GM18858 (cell line): ENCODE results near the gene SLC16A12.

Experiments used
- ATAC-seq: cut with Tn5 transposase; IDR thresholded peaks from one replicate; pipeline ENCODE4 v1.9.1; 2021; ENCODE audit not compliant: unreplicated experiment

The SLC16A12 gene

GRCh38 chr10:89535171-89536012, at the start of gene SLC16A12:
Gene SLC16A12 (minus strand): TSS chr10:89535594. CDS start chr10:89462578, 73,016 bp downstream.
- ATAC-seq: no peak

- ATAC-seq: no peak
Observed at GRCh38 chr10:89582022-89582421, 46.6 kb upstream of the SLC16A12 start.

GRCh38 chr10:89580243-89580642, 44.8 kb upstream of the SLC16A12 start:
- ATAC-seq: no peak

DNA sequence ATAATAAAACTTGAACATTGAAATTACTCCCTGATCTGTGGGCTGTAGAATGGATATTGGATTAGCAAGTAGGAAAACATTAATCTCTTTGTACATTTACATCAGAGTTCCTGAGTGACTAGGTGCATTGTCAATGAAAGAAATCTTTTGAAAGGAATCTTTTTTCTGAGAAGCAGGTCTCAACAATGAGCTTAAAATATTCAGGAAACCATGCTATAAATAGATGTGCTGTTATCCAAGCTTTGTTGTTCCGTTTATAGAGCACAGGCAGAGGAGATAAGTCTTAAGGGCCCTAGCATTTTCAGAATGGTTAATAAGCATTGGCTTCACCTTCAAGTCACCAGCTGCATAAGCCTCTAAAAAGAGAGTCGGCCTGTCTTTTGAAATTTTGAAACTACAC, 41.3 kb upstream of the SLC16A12 start:
- no peak for ATAC-seq

- no peak for ATAC-seq
Observed at GRCh38 chr10:89576022-89576421, 40.6 kb upstream of the SLC16A12 start.

DNA sequence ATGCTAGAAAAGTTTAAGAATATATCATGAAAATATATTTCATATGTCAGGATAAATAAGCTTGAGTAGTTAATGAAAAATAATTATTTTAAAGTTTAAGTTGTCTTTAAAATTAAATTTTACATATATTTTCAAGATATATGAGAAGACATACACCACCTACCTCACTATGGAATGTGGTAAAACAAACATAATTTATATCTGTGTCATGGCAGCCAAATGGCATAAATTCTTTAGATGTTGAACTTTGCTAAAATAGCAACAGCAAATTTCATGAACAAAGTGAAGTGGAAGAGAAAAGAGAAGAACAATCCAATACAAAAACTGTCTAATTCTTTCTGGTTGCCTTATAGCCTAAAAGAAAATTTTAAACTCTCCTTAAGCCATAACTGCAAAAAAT, 39.6 kb upstream of the SLC16A12 start:
- no peak for ATAC-seq

GRCh38 chr10:89574368-89574767, 39.0 kb upstream of the SLC16A12 start:
- no peak for ATAC-seq

DNA sequence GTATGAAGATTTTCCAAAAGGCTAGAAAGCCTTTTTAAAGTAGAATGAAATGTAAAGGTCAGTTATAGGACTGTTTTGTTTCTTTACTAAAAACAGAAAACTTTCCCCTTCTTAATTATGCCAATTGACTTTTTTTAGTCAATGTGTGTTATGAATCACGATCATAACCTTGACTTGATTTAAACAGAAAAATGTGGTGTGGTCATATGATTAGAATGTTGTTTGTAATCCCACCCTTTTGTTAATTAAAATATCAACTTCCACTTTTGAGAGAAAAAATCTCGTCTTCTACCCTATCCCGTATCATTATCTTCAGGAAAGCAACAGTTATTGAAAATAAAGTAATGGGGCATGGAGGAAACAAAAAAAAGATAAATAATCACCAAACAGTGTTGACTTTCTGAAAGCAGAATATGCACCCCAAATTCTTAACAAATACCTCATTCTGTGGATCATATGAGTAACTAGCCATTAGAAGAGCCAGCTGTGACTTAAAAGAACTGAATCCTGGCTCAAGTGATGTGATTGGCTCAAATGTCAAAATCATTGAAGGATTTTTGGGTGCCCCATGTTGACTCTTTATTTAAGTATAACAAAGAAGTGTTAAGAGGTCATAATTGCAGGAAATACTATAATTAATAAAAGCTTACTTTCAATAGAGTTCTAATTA, 32.3 kb upstream of the SLC16A12 start:
- ATAC-seq: no peak

- ATAC-seq: no peak
Observed at GRCh38 chr10:89566992-89567391, 31.6 kb upstream of the SLC16A12 start.

DNA sequence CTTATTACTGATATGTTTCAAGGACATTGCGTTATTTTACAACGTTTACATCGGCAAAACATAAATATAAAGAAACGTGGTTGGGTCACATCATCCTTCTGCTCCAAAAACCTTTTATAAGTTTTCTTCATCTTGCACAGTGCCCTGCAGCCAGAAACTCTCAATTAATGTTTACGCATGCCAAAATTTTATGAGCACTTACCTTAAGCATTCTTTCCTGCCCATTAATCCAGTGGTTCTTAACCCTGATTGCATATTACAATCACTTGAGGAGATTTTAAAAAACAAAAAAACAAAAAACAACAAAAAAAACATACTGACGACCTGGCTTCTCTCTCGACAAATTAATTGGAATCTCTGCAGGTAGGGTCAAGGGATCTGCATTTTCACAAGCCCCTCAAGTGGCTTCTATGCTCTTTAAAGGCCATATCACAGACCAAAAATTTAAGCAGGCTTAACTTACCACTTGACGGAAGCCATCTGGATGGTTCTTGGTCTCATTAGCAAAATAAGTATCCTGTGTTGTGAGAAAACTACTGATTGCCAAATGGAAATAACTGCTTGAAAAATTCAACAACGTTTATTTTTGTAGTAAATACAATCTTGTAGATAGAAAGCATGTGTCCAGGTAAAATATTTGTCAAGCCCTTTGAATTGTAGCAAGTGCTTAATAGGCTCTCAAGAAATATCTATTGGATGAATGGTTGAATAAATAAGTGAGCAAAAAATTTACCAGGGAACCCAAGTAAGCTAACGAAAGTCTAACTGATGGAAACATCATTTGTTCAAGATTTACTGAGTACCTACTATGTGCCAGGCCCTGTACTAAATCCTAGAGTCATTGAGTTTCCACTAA, 30.9 kb upstream of the SLC16A12 start:
- no peak for ATAC-seq

DNA sequence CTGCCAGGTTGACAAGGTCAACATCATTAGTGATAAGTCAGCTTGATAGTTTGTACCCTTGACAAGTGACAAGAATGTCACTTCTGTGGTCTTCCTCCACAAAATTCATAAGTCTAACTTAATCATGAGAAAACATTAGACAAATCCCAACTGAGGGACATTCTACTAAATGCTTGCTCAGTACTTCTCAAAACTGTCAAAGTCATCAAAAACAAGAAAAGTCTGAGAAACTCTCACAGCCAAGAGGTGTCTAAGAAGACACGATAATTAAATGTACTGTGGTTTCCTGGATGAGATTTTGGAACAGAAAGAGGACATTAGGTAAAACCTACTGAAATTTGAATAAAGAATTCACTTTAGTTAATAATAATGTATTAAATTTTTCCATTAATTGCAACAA, 29.8 kb upstream of the SLC16A12 start:
- no peak for ATAC-seq

- no peak for ATAC-seq
Observed at GRCh38 chr10:89563861-89564478, 28.6 kb upstream of the SLC16A12 start.

GRCh38 chr10:89563311-89563710, 27.9 kb upstream of the SLC16A12 start:
- ATAC-seq: no peak

DNA sequence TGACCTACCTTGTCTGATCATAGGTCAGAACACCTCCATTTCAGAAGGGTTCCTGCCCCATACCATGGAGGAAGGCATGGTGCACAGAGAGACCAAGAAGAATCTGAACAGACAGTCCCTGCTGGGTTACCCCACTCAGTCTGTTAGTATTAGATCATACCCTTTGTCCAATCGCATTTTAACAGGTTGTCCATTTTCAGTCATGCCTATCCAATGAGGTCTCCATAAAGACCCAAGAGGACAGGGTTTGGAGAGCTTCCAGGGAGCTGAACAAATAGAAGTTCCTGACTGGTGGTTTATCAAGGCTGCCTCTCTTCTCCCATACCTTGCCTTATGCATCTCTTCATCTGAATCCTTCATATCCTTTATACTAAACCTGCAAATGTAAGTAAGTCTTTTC, 21.2 kb upstream of the SLC16A12 start:
- ATAC-seq: no peak

DNA sequence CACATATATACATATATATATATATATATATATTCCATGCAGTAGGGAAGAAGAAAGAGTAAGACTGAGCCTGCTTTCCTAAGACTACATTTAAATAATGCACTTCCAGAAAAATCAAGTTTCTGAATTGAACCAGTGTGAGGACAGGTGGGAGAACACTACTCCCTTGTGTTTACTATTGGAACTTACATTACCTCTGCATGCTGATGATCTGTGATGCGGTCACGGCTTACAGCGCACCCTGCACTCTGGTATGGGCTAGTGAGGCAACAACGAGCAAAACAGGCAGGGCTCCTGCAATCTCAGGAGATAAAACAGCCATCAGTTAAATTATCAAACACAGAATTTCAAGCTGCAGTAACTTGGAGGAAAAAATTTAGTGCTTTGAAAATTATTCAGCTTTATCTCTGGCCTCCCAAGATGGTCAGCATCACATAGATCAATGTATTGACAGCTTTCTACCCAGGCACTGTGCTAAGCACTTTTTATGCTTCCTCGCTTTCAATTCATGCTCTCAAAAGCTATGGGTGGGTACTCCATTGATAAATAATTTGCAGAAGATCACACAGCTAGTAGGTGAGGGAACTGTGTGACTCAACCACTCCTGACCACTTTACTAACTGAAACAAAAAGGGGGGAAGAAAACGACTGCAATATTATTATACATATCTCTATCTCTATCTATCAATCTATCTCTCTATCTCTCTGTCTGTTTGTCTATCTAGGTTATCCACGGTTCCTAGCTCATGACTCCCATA, 20.5 kb upstream of the SLC16A12 start:
- no peak for ATAC-seq

DNA sequence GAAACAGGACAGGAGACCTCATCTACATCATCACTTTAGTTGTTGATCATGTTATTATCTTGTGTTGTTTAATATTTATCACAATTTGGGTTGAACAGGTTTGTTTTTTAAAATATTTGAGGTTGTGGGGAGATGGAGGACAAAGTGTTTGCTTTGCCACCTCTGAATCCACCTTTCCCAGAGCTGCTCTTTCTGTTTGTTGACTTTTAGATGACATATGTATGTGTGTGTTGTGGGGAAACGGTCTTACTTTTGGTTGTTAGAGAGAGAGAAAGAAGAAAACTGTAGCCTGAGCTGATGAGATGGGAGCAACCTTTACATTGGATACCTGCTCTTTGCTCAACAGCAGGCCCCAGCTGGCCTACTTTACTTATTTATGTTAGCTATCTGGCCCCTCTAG, 19.0 kb upstream of the SLC16A12 start:
- no peak for ATAC-seq

GRCh38 chr10:89553064-89553734, 17.8 kb upstream of the SLC16A12 start:
- ATAC-seq: no peak

DNA sequence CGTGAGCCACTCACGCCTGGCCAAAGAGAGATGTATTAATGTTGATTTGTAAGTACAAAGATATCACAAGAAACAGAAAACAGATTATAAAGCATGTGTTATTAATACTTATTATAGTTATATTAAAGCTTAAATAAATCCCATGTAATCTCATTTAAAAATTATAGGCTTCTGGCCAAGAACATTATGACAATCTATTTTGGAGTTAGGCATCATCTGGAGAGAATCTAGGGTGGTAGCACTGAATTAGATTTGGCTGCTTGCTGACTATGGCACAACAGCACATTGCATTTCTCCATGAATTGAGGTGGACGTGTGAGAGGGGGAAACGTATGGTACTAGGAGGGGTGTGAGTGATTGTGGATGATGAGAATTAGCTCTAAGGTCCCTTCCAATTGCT, 16.8 kb upstream of the SLC16A12 start:
- no peak for ATAC-seq

GRCh38 chr10:89550509-89550908, 15.1 kb upstream of the SLC16A12 start:
- no peak for ATAC-seq

DNA sequence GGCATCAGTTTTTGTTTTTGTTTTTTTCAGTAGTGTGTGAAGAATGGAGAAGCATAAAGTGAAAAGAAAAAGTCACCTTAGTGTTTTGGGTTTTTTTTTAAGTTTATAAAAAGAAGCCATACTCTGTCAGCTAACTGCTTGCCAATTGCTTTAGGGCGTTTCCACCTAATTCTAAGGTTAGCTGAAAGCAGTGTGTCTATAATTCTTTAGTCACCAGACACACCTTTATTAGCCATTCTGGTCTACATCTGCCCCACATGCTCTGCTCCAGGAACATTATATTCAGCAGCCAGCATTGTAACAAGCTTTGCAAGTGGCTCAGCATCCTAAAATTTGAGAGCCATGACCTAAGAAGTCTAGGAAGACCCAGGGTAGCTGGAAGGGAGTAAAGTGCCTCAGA, 14.1 kb upstream of the SLC16A12 start:
- no peak for ATAC-seq
